ENCODE results near the gene TMEM69. TPM values are rescaled to one million over a fixed set of nuclear protein-coding genes. Genes with fewer than 3 reads are reported as not detected.

Gene TMEM69
- total RNA-seq, 1 experiment from 2014 or later, result 39.3 TPM

DNA sequence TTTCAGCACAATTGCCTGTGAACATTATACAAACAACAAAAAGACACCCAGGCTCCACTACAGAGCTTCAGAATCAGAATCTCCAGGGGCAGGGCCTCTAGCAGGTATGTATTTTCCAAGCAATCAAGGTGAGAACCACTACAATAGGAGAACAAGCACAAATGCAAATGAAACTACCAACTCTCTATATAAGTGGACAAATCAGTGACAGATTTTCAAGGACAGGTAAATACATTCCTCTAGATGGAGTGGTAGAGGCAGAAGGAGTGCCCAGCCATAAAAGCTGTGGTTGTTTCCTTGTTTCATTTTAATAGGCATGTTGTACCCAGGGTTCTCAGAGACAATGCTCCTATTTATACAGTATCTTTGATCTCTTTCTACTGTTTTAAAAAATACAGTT is 44.0 kb upstream of the TMEM69 start:
- Histone ChIP-seq H3K9me3 (ENCODE audit: control insufficient read depth in 1 of 2, insufficient read depth in 1 of 2, low read depth in 1 of 2, low read length in 2 of 2) (no peaks in the 10 kb centered on the region), H3K36me3 (ENCODE audit: control insufficient read depth in 1 of 2, insufficient read depth in 2 of 2, low read length in 2 of 2) (peaks cover 20 to 24% of the 10 kb centered on the region in 2 experiments; a peak in 3 of 4 replicates), H3K9ac (ENCODE audit: low read length) (no peak overlapping the region), H3K9me2 (ENCODE audit: insufficient read depth) (no peaks in the 10 kb centered on the region), H3K27ac (ENCODE audit: low read depth, low read length) (peak overlapping the region; percentile 2; the same call in 1 of the 2 replicates), H3K79me2 (ENCODE audit: insufficient read depth, low read length) (peaks cover 24% of the 10 kb centered on the region), H3K4me3 (replicated peaks in 1 of 2; ENCODE audit: low read depth in 1 of 2, low read length in 2 of 2) (no peak overlapping the region), H2AFZ (ENCODE audit: low read depth, low read length, poor library complexity, severe bottlenecking) (no peak overlapping the region), H4K20me1 (ENCODE audit: insufficient read depth) (no peaks in the 10 kb centered on the region), H3K4me1 (ENCODE audit: control insufficient read depth in 1 of 2, insufficient read depth in 2 of 2, low read length in 2 of 2) (peaks cover 3 to 7% of the 10 kb centered on the region in 2 experiments; a peak in 3 of 4 replicates), H3K4me2 (ENCODE audit: low read length) (no peak overlapping the region), H3K27me3 (ENCODE audit: insufficient read depth, low read length) (no peaks in the 10 kb centered on the region)
- DNase-seq (ENCODE audit: low read depth, low spot score) (peak; percentile 8), ATAC-seq (peak; percentile 85)
- TF ChIP-seq, protein P1, sequence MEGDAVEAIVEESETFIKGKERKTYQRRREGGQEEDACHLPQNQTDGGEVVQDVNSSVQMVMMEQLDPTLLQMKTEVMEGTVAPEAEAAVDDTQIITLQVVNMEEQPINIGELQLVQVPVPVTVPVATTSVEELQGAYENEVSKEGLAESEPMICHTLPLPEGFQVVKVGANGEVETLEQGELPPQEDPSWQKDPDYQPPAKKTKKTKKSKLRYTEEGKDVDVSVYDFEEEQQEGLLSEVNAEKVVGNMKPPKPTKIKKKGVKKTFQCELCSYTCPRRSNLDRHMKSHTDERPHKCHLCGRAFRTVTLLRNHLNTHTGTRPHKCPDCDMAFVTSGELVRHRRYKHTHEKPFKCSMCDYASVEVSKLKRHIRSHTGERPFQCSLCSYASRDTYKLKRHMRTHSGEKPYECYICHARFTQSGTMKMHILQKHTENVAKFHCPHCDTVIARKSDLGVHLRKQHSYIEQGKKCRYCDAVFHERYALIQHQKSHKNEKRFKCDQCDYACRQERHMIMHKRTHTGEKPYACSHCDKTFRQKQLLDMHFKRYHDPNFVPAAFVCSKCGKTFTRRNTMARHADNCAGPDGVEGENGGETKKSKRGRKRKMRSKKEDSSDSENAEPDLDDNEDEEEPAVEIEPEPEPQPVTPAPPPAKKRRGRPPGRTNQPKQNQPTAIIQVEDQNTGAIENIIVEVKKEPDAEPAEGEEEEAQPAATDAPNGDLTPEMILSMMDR (IDR thresholded peaks at IDR 0.05 in 2 of 3, conservative IDR thresholded peaks at IDR 0.05 in 1 of 3; ENCODE audit: borderline replicate concordance in 1 of 3, insufficient read depth in 1 of 3, low read depth in 2 of 3, low read length in 2 of 3), result peak; percentile 28 to 48 (median 32); a peak in 4 of 6 replicates
- TF ChIP-seq, protein P2, sequence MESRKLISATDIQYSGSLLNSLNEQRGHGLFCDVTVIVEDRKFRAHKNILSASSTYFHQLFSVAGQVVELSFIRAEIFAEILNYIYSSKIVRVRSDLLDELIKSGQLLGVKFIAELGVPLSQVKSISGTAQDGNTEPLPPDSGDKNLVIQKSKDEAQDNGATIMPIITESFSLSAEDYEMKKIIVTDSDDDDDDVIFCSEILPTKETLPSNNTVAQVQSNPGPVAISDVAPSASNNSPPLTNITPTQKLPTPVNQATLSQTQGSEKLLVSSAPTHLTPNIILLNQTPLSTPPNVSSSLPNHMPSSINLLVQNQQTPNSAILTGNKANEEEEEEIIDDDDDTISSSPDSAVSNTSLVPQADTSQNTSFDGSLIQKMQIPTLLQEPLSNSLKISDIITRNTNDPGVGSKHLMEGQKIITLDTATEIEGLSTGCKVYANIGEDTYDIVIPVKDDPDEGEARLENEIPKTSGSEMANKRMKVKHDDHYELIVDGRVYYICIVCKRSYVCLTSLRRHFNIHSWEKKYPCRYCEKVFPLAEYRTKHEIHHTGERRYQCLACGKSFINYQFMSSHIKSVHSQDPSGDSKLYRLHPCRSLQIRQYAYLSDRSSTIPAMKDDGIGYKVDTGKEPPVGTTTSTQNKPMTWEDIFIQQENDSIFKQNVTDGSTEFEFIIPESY (IDR thresholded peaks at IDR 0.05; ENCODE audit: extremely low read depth, insufficient replicate concordance, low read length), result no peak
- peak; percentile 55 for TF ChIP-seq RAD21 (IDR thresholded peaks at IDR 0.05; ENCODE audit: low read depth)
- RAD21 ChIA-PET (ENCODE audit: low non-redundant PET in 1 of 2, low total read pairs in 2 of 2, uncharacterized antibody in 2 of 2, unreplicated experiment in 2 of 2), result no interaction called here
- POLR2A ChIA-PET, result no interaction called here
- intact Hi-C loops (cut with micrococcal nuclease), result loop anchor here (2.0 to 10.0 kb wide), 2 partner anchors 201 to 237 kb away; no protein-coding TSS in a partner anchor
- CTCF ChIA-PET, result interaction anchor here (0.6 kb wide), 1 partner anchor 403 kb away, joined by 3 read pairs; no protein-coding TSS in a partner anchor
- no TSS peak for BruUV-seq (replicated peaks)

All from HCT116 (cell line).